Smooth muscle cell (in vitro differentiated cells): ENCODE data around the gene TPM3. TPM values are rescaled to one million over a fixed set of nuclear protein-coding genes. Genes with fewer than 3 reads are reported as not detected.
"Not testable (repeated sequence)": the region's sequence is repeated elsewhere in the genome, so short reads cannot be mapped to it uniquely, and the experiment has no call there.

Source experiments
- DNase-seq: peaks from one replicate; lab custom pipeline; 2025; ENCODE audit not compliant: unreplicated experiment; lab: John Stamatoyannopoulos, UW
- H2AFZ ChIP-seq: fragments of 200-600 bp; sonication (generic); 2 replicates; pipeline ENCODE4 v1.6.0; 2016; ENCODE audit warnings: antibody characterized with exemption, low read depth, mild to moderate bottlenecking
- H3F3A ChIP-seq: fragments of 200-600 bp; sonication (generic); 2 replicates; pipeline ENCODE4 v1.6.0; 2017; ENCODE audit warnings: antibody characterized with exemption, low read depth
- H3K27ac ChIP-seq: fragments of 200-600 bp; sonication (generic); 2 replicates; pipeline ENCODE4 v1.5.1; 2016; ENCODE audit warnings: low read depth, mild to moderate bottlenecking
- H3K27me3 ChIP-seq: fragments of 200-600 bp; sonication (generic); 2 replicates; pipeline ENCODE4 v1.6.1; 2016; ENCODE audit warnings: low read depth, mild to moderate bottlenecking
- H3K36me3 ChIP-seq: fragments of 200-600 bp; sonication (generic); 2 replicates; pipeline ENCODE4 v1.5.1; 2016; ENCODE audit warnings: low read depth
- H3K4me1 ChIP-seq: fragments of 200-600 bp; sonication (generic); 2 replicates; pipeline ENCODE4 v1.5.1; 2016; ENCODE audit warnings: low read depth
- H3K4me2 ChIP-seq: fragments of 200-600 bp; sonication (generic); 2 replicates; pipeline ENCODE4 v1.6.0; 2016; ENCODE audit warnings: mild to moderate bottlenecking
- H3K4me3 ChIP-seq: fragments of 200-600 bp; sonication (generic); 2 replicates; pipeline ENCODE4 v1.5.1; 2016; ENCODE audit warnings: mild to moderate bottlenecking
- H3K79me2 ChIP-seq: fragments of 200-600 bp; sonication (generic); 2 replicates; pipeline ENCODE4 v1.6.0; 2016; ENCODE audit warnings: low read depth, mild to moderate bottlenecking
- H3K9ac ChIP-seq: fragments of 200-600 bp; sonication (generic); 2 replicates; pipeline ENCODE4 v1.6.0; 2016; ENCODE audit warnings: low read depth
- H3K9me3 ChIP-seq: fragments of 200-600 bp; sonication (generic); replicated peaks from 2 replicates; pipeline ENCODE4 v1.5.1; 2016; ENCODE audit warnings: low read depth
- H4K20me1 ChIP-seq: fragments of 200-600 bp; sonication (generic); 2 replicates; pipeline ENCODE4 v1.6.0; 2016; ENCODE audit warnings: low read depth
- CTCF ChIP-seq: fragments of 200-600 bp; sonication (generic); IDR thresholded peaks from 2 replicates; pipeline ENCODE4 v1.5.1; 2017; ENCODE audit warnings: borderline replicate concordance, mild to moderate bottlenecking, antibody characterized with exemption; ENCODE audit not compliant: insufficient read depth, poor library complexity, severe bottlenecking
- WGBS: methylation state at CpG from one replicate; pipeline ENCODE4 v1.1.7; 2016; ENCODE audit warnings: low lambda C conversion rate; 5-methylcytosine and 5-hydroxymethylcytosine counted together
- polyA plus RNA-seq: library from polyadenylated mRNA; unstranded; fragments of >200 nt; fragmentation: Nextera tagmentation; extraction: Ambion mirVana; gene quantifications from 2 replicates; pipeline ENCODE4 v1.2.1, GENCODE V29; 2016
- total RNA-seq: library from RNA; depleted of rRNA; stranded (reverse); fragments of >200 nt; gene quantifications from 2 replicates; pipeline ENCODE4 v1.2.3, GENCODE V29; 2014

TPM3 gene
- total and polyA plus RNA-seq, 2 experiments from 2014 or later, result 384 to 436 TPM

DNA sequence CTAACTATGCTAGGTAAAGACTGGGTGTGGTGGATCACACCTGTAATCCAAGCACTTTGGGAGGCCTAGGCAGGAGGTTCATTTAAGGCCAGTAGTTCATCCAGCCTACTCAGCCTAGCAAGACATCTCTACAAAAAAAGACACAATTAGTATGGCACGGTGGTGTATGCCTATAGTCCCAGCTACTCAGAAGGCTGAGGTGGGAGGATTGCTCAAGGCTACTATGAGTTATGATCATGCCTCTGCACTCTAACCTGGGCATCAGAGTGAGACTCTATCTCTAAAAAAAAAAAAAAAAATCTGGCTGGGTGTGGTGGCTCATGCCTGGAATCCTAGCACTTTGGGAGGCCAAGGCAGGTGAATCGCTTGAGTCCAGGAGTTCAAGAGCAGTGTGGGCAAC, 58.6 kb downstream of the TPM3 start:
- no peaks in the 10 kb centered on the region for H3K79me2 ChIP-seq
- no peak overlapping the region for H3K4me3 ChIP-seq
- H3K36me3 ChIP-seq, result no peaks in the 10 kb centered on the region
- no peak for TF ChIP-seq CTCF
- no peaks in the 10 kb centered on the region for H3K4me1 ChIP-seq
- no peaks in the 10 kb centered on the region for H3K9me3 ChIP-seq
- DNase-seq, result no peak
- WGBS, result 97% methylated on average over 2 of the region's 2 CpGs
- no peaks in the 10 kb centered on the region for H4K20me1 ChIP-seq
- no peaks in the 10 kb centered on the region for H3F3A ChIP-seq
- no peak overlapping the region for H3K27ac ChIP-seq
- no peak overlapping the region for H3K9ac ChIP-seq
- H3K27me3 ChIP-seq, result no peaks in the 10 kb centered on the region
- H2AFZ ChIP-seq, result no peak overlapping the region
- H3K4me2 ChIP-seq, result no peak overlapping the region

DNA sequence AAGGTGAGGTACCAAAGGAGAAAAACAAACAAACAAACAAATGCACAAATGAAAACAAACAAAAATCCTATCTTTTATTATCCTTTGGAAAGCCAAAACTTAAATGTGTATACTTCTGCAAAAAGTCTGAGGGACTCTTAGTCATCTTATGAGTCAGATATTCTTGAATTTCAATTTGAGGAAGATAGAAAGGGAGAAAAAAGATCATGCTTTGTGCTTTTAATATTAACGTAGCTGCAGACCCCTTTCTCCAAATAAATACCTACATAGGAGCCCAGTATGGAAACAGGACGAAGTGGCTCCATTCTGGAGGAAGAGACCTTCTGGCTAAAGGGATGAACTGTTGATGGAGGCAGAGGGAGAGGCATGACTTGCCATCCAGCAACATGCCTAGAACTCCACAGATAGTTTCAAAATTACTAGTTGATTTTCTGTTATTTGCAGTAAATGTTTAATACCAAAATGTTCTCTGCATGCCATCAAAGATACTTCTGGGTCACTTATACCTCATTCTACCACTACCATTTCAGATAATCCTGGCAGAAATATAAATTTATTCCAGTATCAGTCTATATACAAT, 62.4 kb downstream of the TPM3 start:
- WGBS, result 90% methylated on average over 2 of the region's 2 CpGs
- Histone ChIP-seq H3K9me3 (no peaks in the 10 kb centered on the region), H3K4me3 (no peak overlapping the region), H3K4me2 (no peak overlapping the region), H3K4me1 (no peaks in the 10 kb centered on the region), H3K79me2 (no peaks in the 10 kb centered on the region), H3K27me3 (no peaks in the 10 kb centered on the region), H3K9ac (no peak overlapping the region), H3K36me3 (no peaks in the 10 kb centered on the region), H3F3A (no peaks in the 10 kb centered on the region), H3K27ac (no peak overlapping the region), H2AFZ (no peak overlapping the region), H4K20me1 (no peaks in the 10 kb centered on the region)
- no peak for DNase-seq
- no peak for TF ChIP-seq CTCF

DNA sequence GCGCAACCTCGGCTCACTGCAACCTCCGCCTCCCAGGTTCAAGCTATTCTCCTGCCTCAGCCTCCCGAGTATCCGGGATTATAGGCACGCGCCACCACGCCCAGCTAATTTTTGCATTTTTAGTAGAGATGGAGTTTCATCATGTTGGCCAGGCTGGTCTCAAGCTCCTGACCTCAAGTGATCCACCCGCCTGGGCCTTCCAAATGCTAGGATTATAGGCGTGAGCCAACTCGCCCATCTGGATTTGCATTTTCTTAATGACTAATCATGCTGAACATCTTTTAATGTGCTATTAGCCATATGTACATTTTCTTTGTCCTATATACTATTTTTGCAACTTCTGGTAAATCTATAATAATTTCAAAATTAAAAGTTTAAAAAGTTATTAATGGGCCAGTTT, 68.7 kb downstream of the TPM3 start:
- H3K4me3 ChIP-seq, H3K27ac ChIP-seq, H3K9me3 ChIP-seq, DNase-seq, H3K79me2 ChIP-seq, H2AFZ ChIP-seq, H3K27me3 ChIP-seq, H3F3A ChIP-seq, H3K4me2 ChIP-seq, H3K4me1 ChIP-seq, H3K36me3 ChIP-seq, H4K20me1 ChIP-seq, H3K9ac ChIP-seq: not testable (repeated sequence)
- WGBS, result 97% methylated on average over 11 of the region's 11 CpGs

- Histone ChIP-seq H3K36me3 (no peaks in the 10 kb centered on the region), H3F3A (no peaks in the 10 kb centered on the region), H2AFZ (no peak overlapping the region), H3K4me1 (no peaks in the 10 kb centered on the region), H3K79me2 (no peaks in the 10 kb centered on the region), H3K4me3 (no peak overlapping the region), H3K27ac (no peak overlapping the region), H3K9ac (no peak overlapping the region), H4K20me1 (no peaks in the 10 kb centered on the region), H3K4me2 (no peak overlapping the region), H3K27me3 (no peaks in the 10 kb centered on the region), H3K9me3 (no peaks in the 10 kb centered on the region)
- TF ChIP-seq CTCF, result no peak
- no peak for DNase-seq
- WGBS, result 74% methylated on average over 5 of the region's 5 CpGs
These were observed 74.3 kb downstream of the TPM3 start for GRCh38 chr1:154117642-154118041.
